AG04450 (cell line): ENCODE data around the gene LHCGR. TPM values are rescaled to one million over a fixed set of nuclear protein-coding genes. Genes with fewer than 3 reads are reported as not detected.

Source experiments
- CTCF ChIA-PET: fragments of 300-600, 350-600 bp; formaldehyde crosslinking; extraction: SDS; loops from one replicate; lab custom pipeline; 2022; ENCODE audit warnings: antibody characterized with exemption, inconsistent platforms; lab: Charles Lee
- POLR2A ChIA-PET: fragments of 350-600 bp; formaldehyde crosslinking; extraction: SDS; loops from one replicate; lab custom pipeline; 2021; ENCODE audit warnings: antibody characterized with exemption, inconsistent platforms; lab: Yijun Ruan, JAX
- DNase-seq: peaks from one replicate; pipeline ENCODE4 v3.0.0-alpha.2; 2011; ENCODE audit warnings: low read depth, low spot score
- H3K27ac ChIP-seq: one replicate; pipeline ENCODE4 v1.5.1; 2012; ENCODE audit warnings: low read depth, low read length, control low read depth
- H3K27me3 ChIP-seq: one replicate; pipeline ENCODE4 v1.6.0; 2012; ENCODE audit warnings: low read length; ENCODE audit not compliant: control insufficient read depth, insufficient read depth
- H3K4me3 ChIP-seq: 2 replicates; pipeline ENCODE4 v1.5.1; 2011; ENCODE audit warnings: mild to moderate bottlenecking, low read depth, low read length, control low read depth
- H3K9me3 ChIP-seq: 2 replicates; pipeline ENCODE4 v1.5.1; 2012; ENCODE audit warnings: low read length; ENCODE audit not compliant: control insufficient read depth, insufficient read depth
- CTCF ChIP-seq: IDR thresholded peaks from 2 replicates; pipeline ENCODE4 v1.5.1; 2011; ENCODE audit warnings: low read depth, low read length, control low read depth, inconsistent platforms
- polyA plus RNA-seq: library from polyadenylated mRNA; depleted of rRNA; stranded (reverse); fragments of >200 nt; gene quantifications from 2 replicates; pipeline ENCODE4 v1.2.3, GENCODE V29; 2011

Gene LHCGR
- polyA plus RNA-seq, 1 experiment = 3.8 TPM

- ChIA-PET POLR2A (interaction anchor here (0.7 to 2.1 kb wide), 2 partner anchors 9 to 41 kb away, joined by 3 to 6 read pairs; partner anchors contain the start of gene LHCGR), CTCF (no interaction called here)
- Histone ChIP-seq H3K27me3 (no peaks in the 10 kb centered on the region), H3K9me3 (no peaks in the 10 kb centered on the region), H3K4me3 (no peak overlapping the region), H3K27ac (peak overlapping the region; percentile 82)
- no peak for TF ChIP-seq CTCF
- DNase-seq = peak; percentile 61
Measured at GRCh38 chr2:48714245-48714644, 41.3 kb downstream of the LHCGR start.

- H3K27ac ChIP-seq = peak overlapping the region; percentile 62
- TF ChIP-seq CTCF = no peak
- CTCF ChIA-PET = interaction anchor here (0.6 to 1.0 kb wide), 2 partner anchors 33 to 114 kb away, joined by 4 to 5 read pairs; no protein-coding TSS in a partner anchor
Measured at GRCh38 chr2:48713647-48714046, 41.9 kb downstream of the LHCGR start.

GRCh38 chr2:48712151-48712550 lies 43.4 kb downstream of the LHCGR start:
- POLR2A ChIA-PET = no interaction called here
- TF ChIP-seq CTCF = no peak
- Histone ChIP-seq H3K27ac (no peak overlapping the region), H3K4me3 (no peak overlapping the region), H3K27me3 (no peaks in the 10 kb centered on the region), H3K9me3 (peaks cover 9% of the 10 kb centered on the region)
- CTCF ChIA-PET = interaction anchor here (1.2 kb wide), 1 partner anchor 12 kb away, joined by 3 read pairs; no protein-coding TSS in a partner anchor
- DNase-seq = no peak

More at GRCh38 chr2:48713647-48714046, 41.9 kb downstream of the LHCGR start:
- no peak overlapping the region for H3K4me3 ChIP-seq
- H3K9me3 ChIP-seq = no peaks in the 10 kb centered on the region
- H3K27me3 ChIP-seq = no peaks in the 10 kb centered on the region
- POLR2A ChIA-PET = interaction anchor here (0.7 to 2.1 kb wide), 3 partner anchors 10 to 65 kb away, joined by 3 to 6 read pairs (median 4); partner anchors contain the start of gene LHCGR
- DNase-seq = no peak

- TF ChIP-seq CTCF = no peak
- POLR2A ChIA-PET = no interaction called here
- no peak for DNase-seq
Measured at GRCh38 chr2:48711343-48711742, 44.2 kb downstream of the LHCGR start.

GRCh38 chr2:48709096-48710034 lies 46.2 kb downstream of the LHCGR start:
- Histone ChIP-seq H3K4me3 (no peak overlapping the region), H3K9me3 (peaks cover 9% of the 10 kb centered on the region), H3K27me3 (no peaks in the 10 kb centered on the region), H3K27ac (no peak overlapping the region)
- ChIA-PET POLR2A (no interaction called here), CTCF (no interaction called here)
- DNase-seq = no peak
- no peak for TF ChIP-seq CTCF

More at GRCh38 chr2:48711343-48711742, 44.2 kb downstream of the LHCGR start:
- Histone ChIP-seq H3K9me3 (peaks cover 9% of the 10 kb centered on the region), H3K27ac (no peak overlapping the region), H3K27me3 (no peaks in the 10 kb centered on the region), H3K4me3 (no peak overlapping the region)
- CTCF ChIA-PET = interaction anchor here (1.2 kb wide), 1 partner anchor 11 kb away, joined by 3 read pairs; no protein-coding TSS in a partner anchor
